Measurements from ENCODE around the gene CCDC71.

Gene CCDC71

DNA sequence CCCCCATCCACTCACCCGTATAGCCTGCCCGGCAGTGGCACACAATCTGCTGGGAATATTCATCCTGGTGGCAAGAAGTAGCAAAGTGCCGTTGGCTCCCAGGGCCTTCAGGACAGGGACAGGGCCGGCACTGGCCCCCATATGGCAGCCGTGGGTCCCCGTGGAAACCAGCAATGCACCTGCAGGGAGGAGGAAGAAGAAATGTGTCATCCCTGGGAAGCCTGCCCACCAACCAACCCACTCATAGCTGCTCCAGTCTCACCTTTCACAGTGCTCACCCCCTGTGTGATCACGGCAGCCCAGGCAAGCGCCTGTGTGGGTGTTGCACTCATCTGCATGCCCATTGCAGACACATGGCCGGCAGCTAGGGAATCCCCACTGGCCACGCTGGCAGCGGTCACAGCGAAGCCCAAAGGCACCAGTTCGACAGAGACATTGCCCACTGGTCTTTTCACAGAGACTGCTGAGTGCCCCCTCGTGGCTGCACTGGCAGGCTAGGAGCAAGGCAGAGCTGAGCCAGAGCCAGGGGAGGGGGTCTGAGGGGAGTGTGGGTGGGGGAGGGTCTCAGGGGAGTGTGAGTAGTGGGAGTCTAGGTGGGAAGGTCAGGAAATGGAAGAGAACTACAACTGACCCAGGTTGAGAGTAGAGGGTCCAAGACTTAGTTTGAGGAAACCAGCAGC, 41.0 kb downstream of the CCDC71 start:
- no peak for DNase-seq

DNA sequence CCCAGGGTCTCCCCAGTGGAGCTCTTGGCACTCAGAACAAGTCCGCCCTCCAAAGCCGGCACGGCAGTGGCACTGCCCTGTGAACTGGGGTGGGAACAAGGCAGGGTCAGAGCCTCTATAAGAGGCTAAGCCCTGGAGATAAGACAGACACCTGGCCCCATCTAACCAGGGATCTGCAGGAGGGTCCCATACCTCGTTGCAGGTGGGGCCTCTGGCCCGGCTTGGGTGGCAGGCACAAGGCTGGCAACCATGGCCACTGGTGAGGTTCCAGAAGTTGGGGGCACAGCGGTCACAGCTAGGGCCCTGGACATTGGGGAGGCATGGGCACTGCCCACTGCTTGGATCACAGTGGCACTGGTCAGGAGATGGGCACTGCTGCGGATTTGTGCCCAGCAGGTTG, 41.9 kb downstream of the CCDC71 start:
- no peak for DNase-seq

DNA sequence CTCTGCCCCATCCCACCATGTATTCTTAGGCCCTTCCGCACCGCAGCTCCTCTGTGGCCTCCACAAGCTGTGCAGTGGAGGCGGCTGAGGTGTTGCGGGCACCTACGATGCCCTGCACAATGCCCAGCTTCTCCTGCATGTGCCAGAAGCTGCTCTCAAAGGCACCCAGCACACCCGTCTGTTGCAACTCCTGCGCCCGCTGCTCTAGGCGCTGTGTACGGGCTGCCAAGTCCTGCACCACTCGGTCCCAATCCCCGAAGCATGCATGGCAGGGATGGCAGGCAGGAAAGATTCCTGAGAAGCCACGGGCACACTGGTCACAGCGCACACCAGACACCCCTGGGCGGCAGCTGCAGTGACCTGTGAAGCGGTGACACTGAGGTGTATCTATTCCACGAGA, 42.4 kb downstream of the CCDC71 start:
- no peak for DNase-seq

DNA sequence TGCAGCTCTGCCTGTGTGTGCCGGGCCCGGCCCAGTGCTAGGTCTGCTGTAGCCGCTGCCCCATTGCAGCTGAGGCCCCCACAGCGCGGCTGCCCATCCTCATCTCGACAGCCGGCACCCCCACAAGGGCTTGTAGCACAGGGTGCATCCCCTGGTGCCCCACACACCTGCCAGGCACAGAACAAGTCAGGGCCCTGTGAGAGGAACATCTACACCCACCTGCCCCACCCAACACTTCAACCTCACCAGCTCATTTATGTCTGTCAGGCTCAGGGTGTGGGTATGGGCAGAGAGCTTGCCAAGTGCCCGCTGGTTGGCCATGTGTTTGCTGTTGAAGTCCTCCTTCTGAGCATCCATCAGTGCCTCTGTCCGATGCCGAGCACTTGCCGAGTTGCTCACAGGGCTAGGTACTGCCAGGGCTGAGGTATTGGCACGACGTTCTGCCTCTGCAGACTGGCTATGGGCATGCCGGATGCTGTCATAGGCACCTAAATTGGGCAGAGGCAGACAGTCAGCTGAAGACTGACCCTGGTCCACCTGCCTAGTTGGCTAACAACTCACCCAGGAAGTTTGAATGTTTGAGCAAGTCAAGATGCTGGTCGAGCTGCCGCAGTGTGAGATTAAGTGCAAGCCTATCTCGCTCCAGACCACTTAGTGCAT, 43.1 kb downstream of the CCDC71 start:
- no peak for DNase-seq

DNA sequence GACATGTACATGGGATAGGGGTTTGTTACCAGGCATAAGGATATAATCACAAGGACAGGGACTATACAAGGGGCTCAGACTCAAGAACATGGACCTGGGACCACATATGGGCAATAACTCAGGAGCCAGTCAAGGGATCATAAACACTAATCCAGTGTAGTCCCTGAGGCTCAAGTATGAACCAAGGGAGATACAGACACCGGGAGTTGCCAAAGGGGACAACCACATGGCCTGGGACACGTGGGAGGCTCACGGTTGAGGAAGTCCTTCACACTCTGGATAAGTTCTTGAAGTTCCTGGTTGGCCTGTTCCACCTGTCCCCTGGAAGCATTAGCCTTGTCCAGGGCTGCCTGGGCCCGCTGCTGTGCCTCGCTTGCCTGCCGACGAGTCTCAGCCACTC, 43.7 kb downstream of the CCDC71 start:
- DNase-seq: no peak

DNA sequence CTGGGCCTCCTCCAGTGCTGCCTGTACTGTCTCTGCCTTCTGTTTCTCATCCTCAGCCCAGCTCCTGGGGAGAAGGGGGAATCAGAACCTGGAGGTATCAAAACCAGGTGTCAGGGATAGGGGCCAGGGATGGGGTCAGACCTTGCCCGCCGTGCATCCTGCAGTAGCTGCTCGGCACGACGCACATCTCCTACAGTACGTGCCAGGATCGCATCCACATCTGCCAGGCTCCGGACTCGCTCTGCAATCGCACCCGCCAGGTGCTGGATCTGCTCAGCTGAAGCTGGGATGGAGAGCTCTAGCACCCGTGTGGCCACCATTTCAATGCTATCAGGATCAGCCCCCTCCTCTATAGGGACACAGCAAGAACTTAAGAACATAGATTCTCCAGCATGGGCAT, 44.1 kb downstream of the CCDC71 start:
- DNase-seq: no peak

DNA sequence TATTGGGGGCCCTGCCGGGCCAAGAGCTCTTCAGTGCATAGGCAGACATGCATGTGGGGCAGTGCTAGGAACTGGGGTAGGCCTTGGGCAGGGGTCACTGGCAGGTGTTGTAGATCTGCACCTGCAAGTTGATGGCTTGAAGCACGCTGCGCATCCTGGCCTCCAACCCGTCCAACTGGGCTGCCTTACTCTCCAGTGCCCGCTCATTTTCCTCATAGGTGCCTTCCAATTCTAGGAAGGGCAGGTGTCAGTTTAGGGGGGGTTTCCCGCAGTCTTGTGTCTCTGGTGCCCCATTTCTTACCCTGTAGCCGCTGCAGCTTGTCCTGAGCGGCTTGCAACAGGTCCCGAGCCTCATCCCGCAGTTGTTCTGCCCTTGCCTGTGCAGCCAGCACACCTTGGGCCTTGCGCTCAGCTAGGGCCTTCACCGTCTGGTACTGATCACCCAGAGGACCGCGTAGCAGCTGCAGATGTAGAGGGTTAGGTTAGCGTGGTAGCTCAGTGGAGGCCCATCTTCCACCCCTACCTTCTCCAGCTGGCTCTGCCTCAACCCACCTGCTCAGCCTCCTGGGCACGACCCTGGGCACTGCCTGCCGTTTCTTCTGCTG, 44.9 kb downstream of the CCDC71 start:
- DNase-seq: no peak

DNA sequence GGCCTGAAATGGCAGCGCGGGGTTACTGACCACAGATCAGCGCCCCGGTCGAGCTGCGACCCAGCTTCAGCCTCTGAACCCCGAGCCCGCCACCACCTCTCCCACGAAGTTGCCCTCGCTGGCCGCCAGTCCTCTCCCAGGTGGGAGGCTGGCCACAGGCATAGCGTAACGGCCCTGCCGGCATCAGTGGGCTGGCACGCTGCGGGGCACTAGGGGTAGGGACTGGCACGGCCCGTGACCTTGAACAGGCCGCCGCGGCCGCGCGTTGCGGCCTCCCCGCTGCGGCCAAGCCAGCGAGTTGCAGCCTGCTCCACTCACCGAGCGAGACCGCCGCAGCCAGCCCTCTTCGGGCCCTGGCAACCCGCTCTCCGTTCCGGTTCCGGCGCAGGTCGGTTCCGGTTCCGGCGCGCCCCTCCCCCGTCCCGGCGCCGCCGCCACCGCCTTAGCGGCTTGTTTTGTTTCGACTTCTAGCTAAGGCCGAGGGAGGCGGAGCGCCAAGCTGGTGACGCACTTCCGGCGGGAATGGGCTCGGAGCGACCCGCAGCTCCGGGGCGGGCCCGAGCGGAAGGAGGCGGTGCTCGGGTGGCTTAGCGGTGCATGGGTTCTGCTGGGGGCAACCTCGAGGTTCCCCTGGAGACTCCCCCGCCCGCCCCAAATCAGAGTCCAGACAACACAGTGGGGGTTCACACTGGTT, 45.5 kb downstream of the CCDC71 start, which contains the start of gene USP19:
Gene USP19 (minus strand): TSS at position 386 of the 694 bp plus-strand sequence. CDS start 1,678 bp downstream, outside the sequence.
- DNase-seq: peak; percentile 95

DNA sequence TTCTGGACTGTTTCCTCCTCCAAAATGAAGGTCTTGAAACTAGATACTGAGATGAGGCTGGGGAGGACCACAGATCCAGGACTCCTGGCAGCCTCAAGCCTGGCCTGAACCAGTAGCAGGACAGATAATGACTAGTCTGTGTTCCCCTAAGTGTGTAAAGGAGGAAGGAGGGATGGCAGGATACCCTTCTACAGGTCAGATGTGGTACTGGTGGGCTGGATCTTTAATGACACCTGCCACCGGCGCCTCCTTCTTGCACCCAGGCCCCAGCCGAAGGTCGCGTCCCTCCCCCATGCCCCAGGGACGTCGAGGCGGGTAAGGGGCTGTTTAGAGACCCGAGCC, 46.1 kb downstream of the CCDC71 start:
- DNase-seq: peak; percentile 42

DNA sequence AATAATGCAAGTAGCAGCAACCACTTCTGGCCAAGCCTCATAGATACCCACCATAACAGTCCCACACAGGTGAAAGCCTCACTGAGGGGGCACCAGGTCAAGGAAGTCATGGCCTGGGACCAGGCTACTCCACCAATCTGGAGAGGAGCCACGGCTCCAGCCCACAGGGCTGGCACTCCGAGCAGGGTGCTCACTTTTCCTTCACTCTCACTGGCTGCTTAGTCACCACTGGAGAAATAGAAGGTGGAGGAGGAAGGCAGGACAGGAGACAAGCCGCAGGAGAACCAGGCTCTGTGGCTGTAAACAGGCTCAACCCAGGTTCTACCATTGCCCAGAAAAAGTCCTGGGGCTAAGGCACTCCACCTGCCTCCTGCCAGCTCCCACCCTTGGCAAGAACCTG, 46.7 kb downstream of the CCDC71 start:
- no peak for DNase-seq

DNA sequence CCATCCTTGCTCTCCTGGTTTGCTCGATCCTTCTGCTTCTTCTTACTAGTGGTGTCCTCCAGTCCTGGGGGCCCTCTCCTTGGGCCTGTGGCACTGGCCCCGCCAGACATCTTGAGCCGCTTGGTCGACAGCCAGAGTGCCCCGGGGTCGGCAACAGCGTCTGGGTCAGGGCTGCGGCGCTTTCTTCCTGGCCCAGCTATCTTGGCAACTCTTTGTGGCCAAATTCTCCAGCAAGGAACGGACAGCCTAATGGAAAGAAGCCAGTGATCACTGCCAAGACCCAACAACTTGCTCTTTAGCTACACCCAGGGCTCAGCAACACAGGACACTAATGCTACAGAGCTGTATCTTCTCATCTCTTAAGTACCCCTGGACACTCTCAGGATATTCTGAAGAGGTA, 47.1 kb downstream of the CCDC71 start:
- no peak for DNase-seq
